GM10266 (cell line): ENCODE data around the gene PDLIM5.
"Not testable (repeated sequence)": the region's sequence is repeated elsewhere in the genome, so short reads cannot be mapped to it uniquely, and the experiment has no call there.

Experiments
- DNase-seq: peaks from one replicate; pipeline ENCODE4 v3.0.0; 2012; ENCODE audit errors: extremely low spot score
- TF ChIP-seq, protein P1 (sequence below): IDR thresholded peaks from 2 replicates; pipeline ENCODE4 v1.5.1; 2012; ENCODE audit warnings: mild to moderate bottlenecking, low read depth; ENCODE audit not compliant: control insufficient read depth, insufficient read depth; ENCODE audit errors: missing control alignments

The PDLIM5 gene

DNA sequence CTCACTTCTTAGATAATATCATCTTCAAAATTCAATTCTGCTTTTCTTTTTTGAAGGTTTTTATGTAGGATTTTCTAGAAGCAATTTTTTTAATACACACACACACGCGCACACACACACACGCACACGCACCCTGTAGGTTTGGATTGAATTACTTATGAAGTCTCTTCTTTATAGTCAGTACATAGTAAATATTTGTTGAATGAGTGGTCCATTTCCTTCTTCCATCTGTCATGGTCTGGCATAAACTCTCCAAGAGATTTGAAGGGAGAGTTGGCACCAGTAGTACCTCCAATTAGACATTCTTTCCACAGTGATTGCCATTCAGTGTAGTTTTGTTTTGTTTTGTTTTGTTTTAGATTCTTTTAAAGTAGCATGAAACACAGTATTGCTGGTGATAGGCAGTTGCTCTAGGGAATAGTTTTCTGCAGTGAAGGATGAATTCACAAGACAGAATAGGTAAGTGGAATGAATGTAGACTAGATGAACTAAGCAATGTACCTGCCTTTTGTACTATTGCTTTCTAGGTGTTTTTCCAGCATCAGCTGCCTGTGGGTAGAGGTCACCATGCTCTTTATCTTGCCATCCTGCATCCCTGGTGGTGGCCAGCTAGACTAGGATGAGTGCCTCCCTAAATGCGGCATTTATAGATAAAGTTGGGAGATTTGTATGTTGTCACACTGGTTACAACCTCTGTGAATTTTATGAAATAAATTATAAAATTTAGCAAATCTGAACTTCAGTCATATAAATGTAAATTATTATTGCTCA is 20.5 kb downstream of the PDLIM5 start:
- TF ChIP-seq, protein P1, sequence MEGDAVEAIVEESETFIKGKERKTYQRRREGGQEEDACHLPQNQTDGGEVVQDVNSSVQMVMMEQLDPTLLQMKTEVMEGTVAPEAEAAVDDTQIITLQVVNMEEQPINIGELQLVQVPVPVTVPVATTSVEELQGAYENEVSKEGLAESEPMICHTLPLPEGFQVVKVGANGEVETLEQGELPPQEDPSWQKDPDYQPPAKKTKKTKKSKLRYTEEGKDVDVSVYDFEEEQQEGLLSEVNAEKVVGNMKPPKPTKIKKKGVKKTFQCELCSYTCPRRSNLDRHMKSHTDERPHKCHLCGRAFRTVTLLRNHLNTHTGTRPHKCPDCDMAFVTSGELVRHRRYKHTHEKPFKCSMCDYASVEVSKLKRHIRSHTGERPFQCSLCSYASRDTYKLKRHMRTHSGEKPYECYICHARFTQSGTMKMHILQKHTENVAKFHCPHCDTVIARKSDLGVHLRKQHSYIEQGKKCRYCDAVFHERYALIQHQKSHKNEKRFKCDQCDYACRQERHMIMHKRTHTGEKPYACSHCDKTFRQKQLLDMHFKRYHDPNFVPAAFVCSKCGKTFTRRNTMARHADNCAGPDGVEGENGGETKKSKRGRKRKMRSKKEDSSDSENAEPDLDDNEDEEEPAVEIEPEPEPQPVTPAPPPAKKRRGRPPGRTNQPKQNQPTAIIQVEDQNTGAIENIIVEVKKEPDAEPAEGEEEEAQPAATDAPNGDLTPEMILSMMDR: no peak
- no peak for DNase-seq

DNA sequence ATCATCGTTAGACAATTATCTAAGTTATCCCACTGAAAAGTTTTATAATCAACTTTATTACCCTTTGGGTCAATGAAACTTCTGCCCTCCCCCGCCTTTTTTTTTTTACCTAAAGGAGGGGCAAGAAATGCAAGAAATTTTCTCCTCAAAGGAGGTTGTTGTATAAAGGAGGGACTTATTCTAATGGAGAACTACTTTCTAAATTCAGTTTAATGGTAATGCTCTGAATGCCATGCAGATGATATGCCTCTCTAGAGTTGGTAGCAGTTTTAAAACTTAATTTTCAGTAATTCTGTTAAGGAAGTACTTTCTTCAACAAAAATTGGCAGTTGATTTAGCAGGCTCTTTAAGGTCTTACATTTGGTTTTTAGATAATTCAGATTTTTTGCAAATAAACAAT is 23.3 kb downstream of the PDLIM5 start:
- TF ChIP-seq, protein P1: no peak
- no peak for DNase-seq

DNA sequence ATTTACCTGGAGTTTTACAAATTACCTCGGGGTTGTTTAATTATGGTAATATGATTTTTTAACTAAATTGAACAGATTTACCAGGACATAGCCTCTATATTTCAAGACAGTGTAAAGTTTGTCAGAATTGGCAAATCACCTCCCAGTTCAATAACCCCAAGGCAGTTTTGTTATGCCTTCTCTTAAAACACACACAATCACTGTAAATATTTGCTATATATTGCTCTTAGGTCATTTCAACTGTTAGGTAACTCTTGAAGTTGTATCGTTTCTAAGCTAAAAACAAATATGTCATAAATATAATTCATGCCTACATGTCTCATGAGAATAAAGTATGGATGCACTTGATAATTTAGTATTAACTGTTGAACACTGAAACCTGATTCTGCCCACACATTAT is 24.1 kb downstream of the PDLIM5 start:
- TF ChIP-seq, protein P1: no peak
- DNase-seq: no peak

DNA sequence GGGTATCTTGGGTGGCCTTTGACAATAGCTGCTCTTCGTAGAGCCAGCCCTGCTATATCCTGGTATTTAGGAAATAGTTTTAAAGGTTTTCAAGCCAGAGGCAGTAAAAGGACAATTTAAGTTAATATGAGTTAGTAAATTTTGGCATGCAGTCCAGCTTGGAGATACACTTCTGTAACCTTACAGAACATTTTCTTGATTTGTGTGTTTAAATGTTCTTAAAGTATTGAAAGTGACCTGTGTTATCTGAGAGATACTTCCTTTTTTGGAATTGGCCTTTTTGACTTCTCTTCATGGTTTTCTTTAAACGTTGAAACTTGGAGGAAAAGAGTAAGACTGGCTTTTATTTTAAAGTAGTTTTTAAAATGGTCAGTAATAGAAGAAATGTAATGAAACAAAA is 25.5 kb downstream of the PDLIM5 start:
- TF ChIP-seq, protein P1: no peak
- no peak for DNase-seq

DNA sequence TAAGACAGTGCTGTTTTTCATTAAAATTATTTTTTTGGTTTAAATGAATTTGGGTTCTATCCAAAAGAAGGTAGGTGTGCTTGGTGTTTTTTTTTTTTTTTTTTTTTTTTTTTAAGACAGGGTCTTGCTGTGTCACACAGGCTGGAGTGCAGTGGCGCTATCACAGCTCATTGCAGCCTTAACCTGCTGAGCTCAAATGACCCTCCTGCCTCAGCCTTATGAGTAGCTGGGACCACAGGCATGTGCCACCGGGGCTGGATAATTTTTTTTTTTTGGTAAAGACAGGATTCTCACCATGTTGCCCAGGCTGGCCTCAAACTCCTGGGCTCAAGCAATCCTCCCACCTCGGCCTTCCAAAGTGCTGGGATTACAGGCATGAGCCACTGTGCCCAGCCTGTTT is 27.1 kb downstream of the PDLIM5 start:
- not testable (repeated sequence) for DNase-seq

DNA sequence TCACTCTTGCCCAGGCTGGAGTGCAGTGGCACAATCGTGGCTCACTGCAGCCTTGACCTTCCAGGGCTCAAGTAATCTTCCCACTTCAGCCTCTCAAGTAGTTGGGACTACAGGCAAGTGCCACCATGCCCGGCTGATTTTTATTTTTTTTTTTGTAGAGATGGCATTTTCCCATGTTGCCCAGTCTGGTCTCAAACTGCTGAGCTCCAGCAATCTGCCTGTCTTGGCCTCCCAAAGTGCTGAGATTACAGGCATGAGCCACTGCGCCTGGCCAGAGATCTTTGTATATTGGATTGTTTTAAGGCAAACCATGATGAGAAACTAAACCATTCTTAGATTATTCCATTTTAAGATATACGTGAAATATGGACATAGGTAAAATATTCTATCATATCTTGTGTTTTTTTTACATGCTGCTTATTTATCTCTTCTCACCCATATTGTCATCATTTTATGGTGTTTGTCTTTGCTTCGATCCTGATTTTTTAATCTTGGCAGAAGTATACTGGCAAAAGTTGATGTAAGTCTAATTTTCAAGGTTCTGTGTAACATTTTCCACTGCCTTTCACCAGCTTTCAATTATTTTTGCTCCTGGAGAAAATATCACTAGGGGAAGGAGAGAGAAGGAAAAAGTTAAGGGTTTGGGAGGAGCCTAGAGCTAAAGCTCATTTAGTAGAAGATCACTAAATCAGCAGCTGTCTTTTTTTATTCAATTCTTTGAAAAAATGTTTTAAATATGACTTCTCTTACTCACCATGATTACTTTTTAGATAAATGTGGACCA is 27.8 kb downstream of the PDLIM5 start:
- TF ChIP-seq, protein P1: no peak
- no peak for DNase-seq

DNA sequence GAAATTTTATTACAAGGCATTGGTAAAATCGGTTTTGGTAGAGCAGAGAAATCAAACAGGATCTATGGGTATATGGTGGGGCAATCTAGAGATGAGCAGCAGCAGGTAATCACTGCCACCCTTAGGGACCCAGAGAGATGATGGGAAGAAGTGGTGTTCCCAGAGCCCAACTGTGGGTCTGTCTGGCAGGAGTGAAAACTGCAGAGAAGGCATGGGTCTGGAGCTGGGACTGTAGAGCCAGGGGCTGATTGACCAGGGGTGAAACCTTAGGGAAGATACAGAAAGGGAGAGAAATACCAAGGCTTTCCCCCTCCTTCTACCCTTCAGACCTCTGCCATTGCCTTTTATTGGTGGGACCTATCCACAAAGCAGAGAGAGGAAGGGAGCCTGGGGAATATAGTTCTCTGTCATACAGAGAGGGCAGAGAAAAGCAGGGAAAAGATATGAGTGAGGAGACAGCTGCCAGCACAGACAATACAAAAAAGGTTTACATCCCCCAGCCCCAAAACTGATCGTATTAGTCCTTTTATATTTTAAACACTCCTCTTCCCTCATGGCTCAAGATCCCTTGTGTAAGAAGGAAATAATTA is 28.7 kb downstream of the PDLIM5 start:
- no peak for DNase-seq
- TF ChIP-seq, protein P1: no peak
